GM19463 (cell line): ENCODE data around the gene OARD1.
"Not testable (repeated sequence)": the region's sequence is repeated elsewhere in the genome, so short reads cannot be mapped to it uniquely, and the experiment has no call there.

Experiments
- ATAC-seq: cut with Tn5 transposase; IDR thresholded peaks from one replicate; pipeline ENCODE4 v1.9.1; 2021; ENCODE audit warnings: mild to moderate bottlenecking, moderate library complexity; ENCODE audit not compliant: unreplicated experiment

OARD1 gene

GRCh38 chr6:41028561-41029412, 43.4 kb downstream of the OARD1 start:
- ATAC-seq: no peak

DNA sequence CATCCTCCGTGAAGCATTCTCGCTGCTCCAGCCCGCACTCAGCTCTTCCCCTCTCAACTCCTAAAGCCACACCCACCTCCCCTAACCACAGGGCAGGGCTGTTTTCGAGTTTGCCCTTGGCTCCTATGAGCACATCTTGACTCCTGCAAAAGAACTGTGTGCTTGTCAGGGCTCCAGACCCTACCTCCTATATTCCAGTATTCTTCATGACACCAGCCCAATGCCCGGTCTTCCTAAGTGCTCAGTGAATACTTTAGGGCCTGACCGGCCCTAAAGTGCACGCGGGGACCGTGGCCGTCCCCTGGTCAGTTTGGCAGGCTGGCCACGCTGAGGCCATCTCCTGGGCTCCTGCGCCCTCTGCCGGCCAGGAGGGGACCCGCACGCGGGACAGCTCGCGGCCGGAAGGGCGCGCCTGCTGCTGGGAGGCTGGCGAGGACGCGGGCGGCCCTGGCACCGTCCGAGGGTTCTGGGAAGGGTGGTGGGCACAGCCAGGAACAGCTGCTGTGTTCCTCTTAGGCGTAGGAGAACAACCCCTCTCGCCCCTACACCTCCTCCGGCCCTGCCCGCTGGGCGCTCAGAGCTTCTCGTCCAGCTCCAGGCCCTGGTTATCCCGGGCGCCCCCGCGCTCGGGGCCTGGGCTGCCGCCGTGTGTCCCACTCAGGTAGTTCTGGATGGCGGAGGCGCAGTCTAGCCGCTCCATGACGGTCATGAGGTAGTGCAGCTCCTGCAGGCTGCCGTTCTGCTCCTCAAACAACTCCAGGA, 44.2 kb downstream of the OARD1 start:
- peak; percentile 94 for ATAC-seq

GRCh38 chr6:41027241-41027640, 44.9 kb downstream of the OARD1 start:
- no peak for ATAC-seq

- no peak for ATAC-seq
These were observed 46.1 kb downstream of the OARD1 start for GRCh38 chr6:41025966-41026530.

DNA sequence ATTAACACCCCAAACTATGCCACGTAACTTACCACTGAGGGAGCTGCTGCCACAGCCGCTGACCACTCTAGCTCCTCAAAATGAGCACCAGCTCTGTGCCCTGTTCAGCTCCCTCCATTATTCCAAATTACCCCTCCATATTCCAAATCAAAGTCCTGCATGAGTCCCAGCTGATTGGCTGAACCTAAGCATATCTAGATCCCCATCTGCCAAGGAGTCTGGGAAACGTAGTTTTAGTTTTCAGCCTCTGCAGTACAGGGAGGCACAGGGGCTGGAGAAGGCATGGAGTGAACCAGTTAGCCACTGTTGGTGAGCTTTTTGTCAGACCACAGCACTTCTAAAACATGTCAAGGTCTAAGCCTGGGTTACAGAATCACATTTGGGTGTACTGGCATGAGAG, 49.0 kb downstream of the OARD1 start:
- ATAC-seq: no peak

GRCh38 chr6:41022294-41022693, 49.9 kb downstream of the OARD1 start:
- ATAC-seq: no peak

- ATAC-seq: no peak
These were observed 50.3 kb downstream of the OARD1 start for GRCh38 chr6:41021832-41022231.

DNA sequence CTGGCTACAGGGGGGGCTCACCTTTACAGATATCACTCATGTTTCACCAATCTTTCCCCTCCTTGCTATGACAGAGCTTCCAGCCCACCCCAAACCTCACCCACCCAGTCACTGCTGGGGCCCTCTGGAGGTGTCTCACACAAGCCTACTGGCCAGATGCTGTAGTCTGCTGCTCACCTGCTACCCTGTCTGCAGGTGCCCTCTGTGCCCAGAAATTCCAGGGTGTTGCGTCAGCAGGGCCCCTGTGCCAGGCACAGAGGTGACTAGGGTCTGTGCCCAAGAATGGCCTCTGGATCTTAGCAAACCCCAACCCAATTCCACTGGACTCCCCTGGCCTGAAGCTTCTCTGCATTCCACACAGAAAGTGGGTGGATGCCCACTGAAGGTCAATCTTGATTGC, 54.5 kb downstream of the OARD1 start:
- ATAC-seq: no peak

DNA sequence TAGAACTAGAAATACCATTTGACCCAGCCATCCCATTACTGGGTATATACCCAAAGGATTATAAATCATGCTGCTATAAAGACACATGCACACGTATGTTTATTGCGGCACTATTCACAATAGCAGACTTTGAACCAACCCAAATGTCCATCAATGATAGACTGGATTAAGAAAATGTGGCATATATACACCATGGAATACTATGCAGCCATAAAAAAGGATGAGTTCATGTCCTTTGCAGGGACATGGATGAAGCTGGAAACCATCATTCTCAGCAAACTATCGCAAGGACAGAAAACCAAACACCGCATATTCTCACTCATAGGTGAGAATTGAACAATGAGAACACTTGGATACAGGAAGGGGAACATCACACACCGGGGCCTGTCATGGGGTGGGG, 56.3 kb downstream of the OARD1 start:
- not testable (repeated sequence) for ATAC-seq

DNA sequence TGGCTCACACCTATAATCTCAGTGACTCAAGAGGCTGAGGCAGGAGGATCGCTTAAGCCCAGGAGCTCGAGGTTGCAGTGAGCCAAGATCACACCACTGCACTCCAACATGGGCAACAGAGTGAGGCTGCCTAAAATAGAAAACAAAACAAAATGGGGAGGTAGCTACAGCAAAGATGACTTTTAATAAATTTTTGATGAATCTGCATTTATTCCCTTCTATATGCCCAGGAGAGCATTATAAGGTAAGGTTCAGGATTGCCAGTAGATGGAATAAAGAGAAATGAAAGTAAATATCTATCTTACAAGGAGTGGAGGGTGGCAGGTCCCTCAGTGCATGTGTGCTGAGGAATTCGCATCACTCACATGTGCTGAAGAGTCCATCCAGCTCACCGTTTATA, 57.4 kb downstream of the OARD1 start:
- ATAC-seq: no peak
